Choroid plexus epithelial cell (primary cell): Measurements from ENCODE around the gene GORASP2.

Experiments used
- DNase-seq: peaks from one replicate; pipeline ENCODE4 v3.0.0-alpha.2; 2010; ENCODE audit warnings: low read depth
- H3K4me3 ChIP-seq: 2 replicates; pipeline ENCODE4 v1.5.1; 2011; ENCODE audit warnings: low read depth, mild to moderate bottlenecking, control low read depth, low read length, moderate library complexity
- TF ChIP-seq, protein P1 (sequence below): conservative IDR thresholded peaks from 2 replicates; pipeline ENCODE4 v1.5.1; 2011; ENCODE audit warnings: low read depth, mild to moderate bottlenecking, control low read depth, inconsistent platforms, low read length, moderate library complexity

The GORASP2 gene

GRCh38 chr2:170996316-170996715 is 67.3 kb downstream of the GORASP2 start:
- no peak overlapping the region for H3K4me3 ChIP-seq
- TF ChIP-seq, protein P1, sequence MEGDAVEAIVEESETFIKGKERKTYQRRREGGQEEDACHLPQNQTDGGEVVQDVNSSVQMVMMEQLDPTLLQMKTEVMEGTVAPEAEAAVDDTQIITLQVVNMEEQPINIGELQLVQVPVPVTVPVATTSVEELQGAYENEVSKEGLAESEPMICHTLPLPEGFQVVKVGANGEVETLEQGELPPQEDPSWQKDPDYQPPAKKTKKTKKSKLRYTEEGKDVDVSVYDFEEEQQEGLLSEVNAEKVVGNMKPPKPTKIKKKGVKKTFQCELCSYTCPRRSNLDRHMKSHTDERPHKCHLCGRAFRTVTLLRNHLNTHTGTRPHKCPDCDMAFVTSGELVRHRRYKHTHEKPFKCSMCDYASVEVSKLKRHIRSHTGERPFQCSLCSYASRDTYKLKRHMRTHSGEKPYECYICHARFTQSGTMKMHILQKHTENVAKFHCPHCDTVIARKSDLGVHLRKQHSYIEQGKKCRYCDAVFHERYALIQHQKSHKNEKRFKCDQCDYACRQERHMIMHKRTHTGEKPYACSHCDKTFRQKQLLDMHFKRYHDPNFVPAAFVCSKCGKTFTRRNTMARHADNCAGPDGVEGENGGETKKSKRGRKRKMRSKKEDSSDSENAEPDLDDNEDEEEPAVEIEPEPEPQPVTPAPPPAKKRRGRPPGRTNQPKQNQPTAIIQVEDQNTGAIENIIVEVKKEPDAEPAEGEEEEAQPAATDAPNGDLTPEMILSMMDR: peak; percentile 50
- peak; percentile 69 for DNase-seq

- TF ChIP-seq, protein P1: no peak
- H3K4me3 ChIP-seq: no peak overlapping the region
- no peak for DNase-seq
Measured at GRCh38 chr2:170997893-170998597, 69.0 kb downstream of the GORASP2 start.

GRCh38 chr2:170999654-171000053 is 70.6 kb downstream of the GORASP2 start:
- no peak overlapping the region for H3K4me3 ChIP-seq
- DNase-seq: no peak
- TF ChIP-seq, protein P1: no peak

GRCh38 chr2:171004363-171004762 is 75.3 kb downstream of the GORASP2 start:
- TF ChIP-seq, protein P1: no peak

DNA sequence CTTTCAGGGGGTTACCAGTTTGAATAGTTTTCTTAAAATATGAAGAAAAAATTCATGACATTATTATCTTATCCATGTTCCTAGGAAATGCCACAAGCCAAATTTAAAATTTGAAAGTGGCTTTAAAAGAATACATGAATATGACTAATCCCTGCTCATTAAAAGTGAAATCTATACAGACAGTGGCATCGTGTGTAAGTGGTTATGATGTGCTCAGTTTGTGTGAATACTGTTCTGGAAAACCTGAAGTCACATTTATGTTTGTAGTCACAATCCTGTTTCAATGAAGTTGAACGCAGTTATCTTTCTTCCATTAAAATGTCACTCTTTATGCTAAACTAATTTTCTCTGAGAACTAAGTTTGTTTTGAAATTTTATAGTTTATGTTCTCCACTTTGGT is 75.8 kb downstream of the GORASP2 start:
- no peak for DNase-seq
- no peak overlapping the region for H3K4me3 ChIP-seq
- TF ChIP-seq, protein P1: no peak

More at GRCh38 chr2:171004363-171004762, 75.3 kb downstream of the GORASP2 start:
- DNase-seq: no peak
- H3K4me3 ChIP-seq: no peak overlapping the region

GRCh38 chr2:171008550-171009205 is 79.6 kb downstream of the GORASP2 start:
- no peak for DNase-seq
- H3K4me3 ChIP-seq: no peak overlapping the region
- TF ChIP-seq, protein P1: no peak
